ENCODE data around the gene CCDC61. TPM values are rescaled to one million over a fixed set of nuclear protein-coding genes. Genes with fewer than 3 reads are reported as not detected.

CCDC61 gene
- 13.2 TPM for polyA plus RNA-seq
- long read RNA-seq, donor 1, partial matches to known transcripts: 0 of 2 reads
- long read RNA-seq, donor 1, other reads (novel, unspliced or antisense): 0 of 2 reads
- long read RNA-seq, donor 2, partial matches to known transcripts: 0 of 4 reads
- long read RNA-seq, donor 2, other reads (novel, unspliced or antisense): 0 of 4 reads
- long read RNA-seq, donor 3, partial matches to known transcripts: 0 of 1 reads
- long read RNA-seq, donor 3, other reads (novel, unspliced or antisense): 0 of 1 reads
- long read RNA-seq, donor 4: 0 reads
- long read RNA-seq, donor 5, partial matches to known transcripts: 0 of 2 reads
- long read RNA-seq, donor 5, other reads (novel, unspliced or antisense): 0 of 2 reads
- long read RNA-seq, donor 6, partial matches to known transcripts: 0 of 1 reads
- long read RNA-seq, donor 6, other reads (novel, unspliced or antisense): 0 of 1 reads
- long read RNA-seq, donor 7, partial matches to known transcripts: 0 of 1 reads
- long read RNA-seq, donor 7, other reads (novel, unspliced or antisense): 0 of 1 reads
- long read RNA-seq, donor 8: 0 reads
- long read RNA-seq, donor 9, partial matches to known transcripts: 0 of 2 reads
- long read RNA-seq, donor 9, other reads (novel, unspliced or antisense): 0 of 2 reads
- long read RNA-seq, donor 10: 0 reads
- long read RNA-seq, donor 11: 0 reads

DNA sequence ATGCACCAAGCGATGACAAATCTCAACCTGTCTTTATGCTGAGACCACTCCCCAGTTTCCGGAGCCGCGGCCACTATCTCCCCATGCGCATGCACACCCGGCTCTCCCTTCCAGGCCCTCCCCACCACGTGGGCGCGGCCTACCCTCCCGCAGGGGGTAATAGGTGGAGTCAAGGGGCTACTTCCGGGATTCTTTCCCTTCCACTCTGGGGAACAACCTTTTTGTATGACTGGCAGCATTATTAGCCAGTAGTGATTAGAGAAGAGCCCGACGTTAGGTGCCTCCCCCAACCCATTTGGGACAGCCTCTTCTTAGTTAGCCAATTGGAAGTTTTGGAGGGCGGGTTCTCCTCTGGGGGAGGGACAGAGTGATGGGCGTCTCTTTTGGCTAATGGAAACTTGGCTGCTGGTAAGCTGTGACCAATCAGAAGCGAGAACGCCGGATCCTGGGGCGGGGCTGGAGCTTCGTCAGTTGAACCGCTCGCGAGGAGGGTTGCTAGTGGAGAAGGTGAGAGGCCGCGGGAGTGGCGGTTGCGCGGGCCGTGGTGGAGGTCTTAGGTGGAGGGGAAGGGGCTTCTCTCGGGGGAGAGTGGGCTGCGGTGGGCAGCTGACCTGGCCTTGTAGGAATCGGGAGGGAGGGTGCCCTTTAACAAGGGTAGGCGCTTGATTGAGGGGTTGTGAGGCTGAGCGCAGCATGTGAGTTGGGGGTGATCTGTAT lies at the start of gene CCDC61:
CCDC61 (plus strand) TSS at position 470 of the 717 bp plus-strand sequence. CDS start 7,552 bp downstream, outside the sequence.
- Histone ChIP-seq H3K27ac (ENCODE audit: low read length) (peak within 1 kb of the TSS; percentile 18), H3K9me3 (ENCODE audit: control insufficient read depth, low read depth, low read length) (no peaks in the 10 kb centered on the region)
- no CpG with 5 or more reads among the region's 34 CpGs for WGBS (ENCODE audit: insufficient coverage, low lambda C conversion rate)

DNA sequence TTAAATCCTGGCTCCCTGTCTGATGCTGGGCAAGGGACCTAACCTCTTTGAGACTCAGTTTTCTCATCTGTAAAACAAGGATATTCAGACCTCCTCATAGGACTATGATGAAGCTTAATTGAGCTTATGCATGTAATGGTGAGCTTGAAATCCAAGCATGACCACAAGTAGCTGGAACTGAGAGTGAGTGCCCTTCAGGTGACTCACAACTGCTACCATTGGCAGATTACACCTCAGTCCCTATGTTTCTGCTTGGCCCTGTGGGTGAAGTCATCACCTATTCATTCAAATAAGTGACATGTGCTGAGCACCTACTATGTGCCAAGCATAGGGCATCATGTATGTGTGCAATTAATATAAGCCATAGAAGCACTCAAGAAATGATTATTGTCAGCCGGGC lies 47.3 kb upstream of the CCDC61 start:
- peaks cover 3% of the 10 kb centered on the region for H3K27me3 ChIP-seq (ENCODE audit: control insufficient read depth, insufficient read depth, low read length)
- no peak overlapping the region for H3K4me3 ChIP-seq (ENCODE audit: low read length)
- whole genome bisulfite sequencing (ENCODE audit: insufficient coverage, low lambda C conversion rate): no CpG with 5 or more reads among the region's 1 CpG
- peaks cover 3% of the 10 kb centered on the region for H3K4me1 ChIP-seq (ENCODE audit: control insufficient read depth, insufficient read depth, low read length)
- no peak for DNase-seq
- no peak overlapping the region for H3K27ac ChIP-seq (ENCODE audit: low read length)
- peaks cover 1% of the 10 kb centered on the region for H3K9me3 ChIP-seq (ENCODE audit: control insufficient read depth, low read depth, low read length)
- H3K36me3 ChIP-seq (ENCODE audit: control insufficient read depth, insufficient read depth, low read length): no peaks in the 10 kb centered on the region

More for the DNA sequence above, at the start of gene CCDC61:
- DNase-seq: peak; percentile 98 to 99
- Histone ChIP-seq H3K27me3 (ENCODE audit: control insufficient read depth, insufficient read depth, low read length) (peaks cover 8% of the 10 kb centered on the region), H3K4me3 (ENCODE audit: low read length) (peak within 1 kb of the TSS; percentile 72), H3K36me3 (ENCODE audit: control insufficient read depth, insufficient read depth, low read length) (no peaks in the 10 kb centered on the region), H3K4me1 (ENCODE audit: control insufficient read depth, insufficient read depth, low read length) (peaks cover 8% of the 10 kb centered on the region)

DNA sequence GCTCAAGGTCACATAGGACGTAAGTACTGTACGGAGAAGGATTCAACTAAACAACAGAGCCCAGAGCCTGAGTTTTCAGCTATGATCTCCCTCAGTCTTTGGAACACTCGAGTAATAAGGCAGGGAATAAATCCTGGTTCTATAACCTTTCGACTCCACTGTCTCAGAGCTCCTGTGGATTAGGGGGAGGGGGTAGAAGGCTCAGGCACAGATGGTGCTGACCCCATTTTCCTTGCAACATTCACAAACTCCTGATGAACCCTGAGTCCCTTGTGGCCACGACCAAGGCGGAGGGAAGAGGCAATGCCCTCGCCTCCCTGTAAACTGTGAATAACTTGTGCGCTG lies 43.0 kb upstream of the CCDC61 start:
- no CpG with 5 or more reads among the region's 8 CpGs for WGBS (ENCODE audit: insufficient coverage, low lambda C conversion rate)
- peaks cover 3% of the 10 kb centered on the region for H3K9me3 ChIP-seq (ENCODE audit: control insufficient read depth, low read depth, low read length)

DNA sequence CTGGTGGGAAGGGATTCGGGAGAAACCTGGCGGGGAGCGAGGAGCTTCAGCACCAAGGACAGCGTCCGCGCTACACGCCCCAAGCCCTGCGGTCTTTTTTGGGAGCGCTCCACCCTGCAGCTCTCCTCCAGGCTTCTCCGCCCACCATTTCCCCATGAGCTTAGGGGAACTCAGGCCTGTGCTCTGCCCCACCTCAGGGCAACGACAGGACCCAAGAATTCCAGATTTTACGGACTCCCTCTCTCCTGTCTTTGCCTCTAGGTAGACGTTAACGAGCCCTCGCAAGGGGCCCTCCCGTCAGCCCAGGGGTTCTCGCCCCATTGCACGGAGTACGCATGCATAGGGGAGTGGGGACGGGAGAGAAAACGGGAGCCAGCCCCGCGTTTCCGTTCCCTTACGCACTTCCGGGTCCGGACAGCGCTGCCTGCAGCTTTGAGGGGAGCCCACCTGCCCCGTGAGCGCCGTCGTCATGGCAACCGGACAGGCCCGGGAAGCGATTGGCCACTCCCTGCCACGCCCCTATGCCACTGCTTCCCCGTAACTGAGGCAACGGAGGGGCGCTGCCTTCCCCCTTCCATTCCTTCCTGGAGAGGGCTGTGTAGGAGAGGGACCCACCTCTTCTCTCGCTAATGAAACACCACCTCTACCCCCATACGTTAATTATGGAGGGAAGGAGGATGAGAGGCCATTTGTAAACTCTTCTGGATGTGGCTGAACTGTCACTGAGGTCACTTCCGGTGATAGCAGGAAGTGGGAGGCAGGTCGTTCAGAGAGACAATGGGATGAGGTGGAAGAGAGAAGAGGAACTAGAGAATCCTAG lies 42.4 kb upstream of the CCDC61 start:
- peaks cover 20% of the 10 kb centered on the region for H3K27me3 ChIP-seq (ENCODE audit: control insufficient read depth, insufficient read depth, low read length)
- H3K9me3 ChIP-seq (ENCODE audit: control insufficient read depth, low read depth, low read length): peaks cover 3% of the 10 kb centered on the region
- no CpG with 5 or more reads among the region's 43 CpGs for WGBS (ENCODE audit: insufficient coverage, low lambda C conversion rate)
- no peak overlapping the region for H3K27ac ChIP-seq (ENCODE audit: low read length)
- peak; percentile 26 to 52 for DNase-seq
- H3K4me1 ChIP-seq (ENCODE audit: control insufficient read depth, insufficient read depth, low read length): peaks cover 5% of the 10 kb centered on the region
- H3K4me3 ChIP-seq (ENCODE audit: low read length): peak overlapping the region; percentile 26
- H3K36me3 ChIP-seq (ENCODE audit: control insufficient read depth, insufficient read depth, low read length): no peaks in the 10 kb centered on the region

More for the DNA sequence above, 43.0 kb upstream of the CCDC61 start:
- no peak for DNase-seq
- Histone ChIP-seq H3K27me3 (ENCODE audit: control insufficient read depth, insufficient read depth, low read length) (peaks cover 20% of the 10 kb centered on the region), H3K27ac (ENCODE audit: low read length) (no peak overlapping the region), H3K4me1 (ENCODE audit: control insufficient read depth, insufficient read depth, low read length) (peaks cover 5% of the 10 kb centered on the region), H3K4me3 (ENCODE audit: low read length) (no peak overlapping the region), H3K36me3 (ENCODE audit: control insufficient read depth, insufficient read depth, low read length) (no peaks in the 10 kb centered on the region)

- Histone ChIP-seq H3K4me3 (ENCODE audit: low read length) (no peak overlapping the region), H3K36me3 (ENCODE audit: control insufficient read depth, insufficient read depth, low read length) (no peaks in the 10 kb centered on the region), H3K9me3 (ENCODE audit: control insufficient read depth, low read depth, low read length) (peaks cover 3% of the 10 kb centered on the region), H3K27ac (ENCODE audit: low read length) (no peak overlapping the region), H3K4me1 (ENCODE audit: control insufficient read depth, insufficient read depth, low read length) (peaks cover 5% of the 10 kb centered on the region), H3K27me3 (ENCODE audit: control insufficient read depth, insufficient read depth, low read length) (peaks cover 23% of the 10 kb centered on the region)
- no CpG with 5 or more reads among the region's 8 CpGs for WGBS (ENCODE audit: insufficient coverage, low lambda C conversion rate)
- DNase-seq: no peak
These were observed 41.6 kb upstream of the CCDC61 start for GRCh38 chr19:45953676-45954075.

DNA sequence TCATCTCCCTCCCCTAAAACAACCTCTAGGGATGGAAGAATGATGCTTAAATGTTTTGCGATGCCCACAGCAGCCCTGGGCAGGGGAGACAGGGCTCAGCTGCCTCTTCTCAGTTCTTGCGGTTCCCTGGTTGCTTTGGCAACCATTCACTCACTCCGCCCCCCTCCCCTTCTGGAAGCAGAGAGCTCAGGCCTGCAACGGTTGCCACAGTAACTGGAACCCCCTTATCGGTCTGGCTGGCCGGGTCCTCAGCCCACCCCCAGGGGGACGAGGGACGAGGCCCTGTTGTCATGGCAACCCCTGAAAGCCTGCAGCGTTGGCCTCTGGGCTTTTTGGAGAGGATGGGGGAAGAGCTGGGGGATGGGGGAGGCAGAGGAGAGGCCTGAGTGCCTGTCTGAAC lies 41.1 kb upstream of the CCDC61 start:
- peaks cover 3% of the 10 kb centered on the region for H3K9me3 ChIP-seq (ENCODE audit: control insufficient read depth, low read depth, low read length)
- peak in 1 of 2 donors; percentile 5 for DNase-seq
- no peak overlapping the region for H3K4me3 ChIP-seq (ENCODE audit: low read length)
- H3K4me1 ChIP-seq (ENCODE audit: control insufficient read depth, insufficient read depth, low read length): peaks cover 5% of the 10 kb centered on the region
- H3K27me3 ChIP-seq (ENCODE audit: control insufficient read depth, insufficient read depth, low read length): peaks cover 27% of the 10 kb centered on the region
- no peaks in the 10 kb centered on the region for H3K36me3 ChIP-seq (ENCODE audit: control insufficient read depth, insufficient read depth, low read length)
- no CpG with 5 or more reads among the region's 9 CpGs for WGBS (ENCODE audit: insufficient coverage, low lambda C conversion rate)
- no peak overlapping the region for H3K27ac ChIP-seq (ENCODE audit: low read length)

- H3K4me3 ChIP-seq (ENCODE audit: low read length): no peak overlapping the region
- H3K27me3 ChIP-seq (ENCODE audit: control insufficient read depth, insufficient read depth, low read length): peaks cover 42% of the 10 kb centered on the region
- peaks cover 5% of the 10 kb centered on the region for H3K4me1 ChIP-seq (ENCODE audit: control insufficient read depth, insufficient read depth, low read length)
- no CpG with 5 or more reads among the region's 13 CpGs for WGBS (ENCODE audit: insufficient coverage, low lambda C conversion rate)
- no peaks in the 10 kb centered on the region for H3K36me3 ChIP-seq (ENCODE audit: control insufficient read depth, insufficient read depth, low read length)
- DNase-seq: peak in 1 of 2 donors; percentile 34
- peaks cover 3% of the 10 kb centered on the region for H3K9me3 ChIP-seq (ENCODE audit: control insufficient read depth, low read depth, low read length)
- no peak overlapping the region for H3K27ac ChIP-seq (ENCODE audit: low read length)
These were observed 39.2 kb upstream of the CCDC61 start for GRCh38 chr19:45955905-45956608.

DNA sequence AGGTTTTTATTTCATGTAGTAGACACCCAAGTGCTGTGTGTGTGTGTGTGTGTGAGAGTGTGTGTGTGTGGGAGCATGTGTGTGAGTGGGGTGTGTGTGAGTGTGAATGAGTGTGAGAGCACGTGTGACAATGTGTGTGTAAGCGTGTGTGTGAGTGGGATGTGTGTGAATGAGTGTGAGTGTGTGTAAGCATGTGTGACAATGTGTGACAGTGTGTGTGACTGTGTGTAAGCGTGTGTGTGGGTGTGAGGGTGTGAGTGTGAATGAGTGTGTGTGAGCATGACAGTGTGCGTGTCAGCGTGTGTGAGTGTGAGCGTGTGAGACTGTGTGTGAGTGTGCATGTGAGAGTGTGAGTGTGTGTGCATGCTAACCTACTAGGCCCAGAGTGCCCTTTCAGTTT lies 36.9 kb upstream of the CCDC61 start:
- Histone ChIP-seq H3K27ac (ENCODE audit: low read length) (no peak overlapping the region), H3K27me3 (ENCODE audit: control insufficient read depth, insufficient read depth, low read length) (peaks cover 42% of the 10 kb centered on the region)

GRCh38 chr19:45958769-45959516 lies 36.3 kb upstream of the CCDC61 start:
- Histone ChIP-seq H3K4me1 (ENCODE audit: control insufficient read depth, insufficient read depth, low read length) (no peaks in the 10 kb centered on the region), H3K27ac (ENCODE audit: low read length) (no peak overlapping the region), H3K9me3 (ENCODE audit: control insufficient read depth, low read depth, low read length) (no peaks in the 10 kb centered on the region), H3K36me3 (ENCODE audit: control insufficient read depth, insufficient read depth, low read length) (no peaks in the 10 kb centered on the region), H3K27me3 (ENCODE audit: control insufficient read depth, insufficient read depth, low read length) (peaks cover 37% of the 10 kb centered on the region), H3K4me3 (ENCODE audit: low read length) (no peak overlapping the region)
- no peak for DNase-seq
- WGBS (ENCODE audit: insufficient coverage, low lambda C conversion rate): 100% methylated on average over 1 of the region's 12 CpGs

More for the DNA sequence above, 36.9 kb upstream of the CCDC61 start:
- DNase-seq: no peak
- H3K36me3 ChIP-seq (ENCODE audit: control insufficient read depth, insufficient read depth, low read length): no peaks in the 10 kb centered on the region
- H3K4me1 ChIP-seq (ENCODE audit: control insufficient read depth, insufficient read depth, low read length): no peaks in the 10 kb centered on the region
- H3K4me3 ChIP-seq (ENCODE audit: low read length): no peak overlapping the region
- no CpG with 5 or more reads among the region's 6 CpGs for WGBS (ENCODE audit: insufficient coverage, low lambda C conversion rate)
- no peaks in the 10 kb centered on the region for H3K9me3 ChIP-seq (ENCODE audit: control insufficient read depth, low read depth, low read length)
